Trophoblast cell (in vitro differentiated cells and primary cell): ENCODE results near the gene WTAP.

Source experiments
- DNase-seq, 2 donors: peaks; one replicate each; pipeline ENCODE4 v3.0.0-alpha.2; 2016
- H2AFZ ChIP-seq: 2 replicates; pipeline ENCODE4 v1.6.1; 2013; ENCODE audit warnings: low read length, moderate library complexity, mild to moderate bottlenecking; ENCODE audit not compliant: insufficient read depth, poor library complexity
- H2AK5ac ChIP-seq: 2 replicates; pipeline ENCODE4 v1.6.1; 2013; ENCODE audit warnings: mild to moderate bottlenecking, low read length
- H2BK120ac ChIP-seq: 2 replicates; pipeline ENCODE4 v1.6.1; 2013; ENCODE audit warnings: low read length, mild to moderate bottlenecking, moderate library complexity; ENCODE audit not compliant: insufficient read depth, poor library complexity
- H2BK12ac ChIP-seq: 2 replicates; pipeline ENCODE4 v1.6.1; 2013; ENCODE audit warnings: mild to moderate bottlenecking, low read length, moderate library complexity
- H2BK5ac ChIP-seq: 2 replicates; pipeline ENCODE4 v1.6.1; 2013; ENCODE audit warnings: low read length, low read depth, moderate library complexity, mild to moderate bottlenecking; ENCODE audit not compliant: poor library complexity
- H3K14ac ChIP-seq: 2 replicates; pipeline ENCODE4 v1.6.1; 2013; ENCODE audit warnings: mild to moderate bottlenecking, low read length
- H3K18ac ChIP-seq: 2 replicates; pipeline ENCODE4 v1.6.1; 2013; ENCODE audit warnings: mild to moderate bottlenecking, low read length
- H3K23ac ChIP-seq: 2 replicates; pipeline ENCODE4 v1.6.1; 2013; ENCODE audit warnings: low read length
- H3K27ac ChIP-seq: 2 replicates; pipeline ENCODE4 v1.5.1; 2013; ENCODE audit warnings: low read depth, mild to moderate bottlenecking, inconsistent platforms, low read length, moderate library complexity
- H3K27me3 ChIP-seq: 2 replicates; pipeline ENCODE4 v1.6.1; 2013; ENCODE audit warnings: inconsistent platforms, mild to moderate bottlenecking, low read length, moderate library complexity; ENCODE audit not compliant: insufficient read depth
- H3K36me3 ChIP-seq, 2 experiments: 1 replicate in 1 of 2; 2 replicates in 1 of 2; pipeline ENCODE4 v1.6.1; 2013; ENCODE audit warnings: low read length in 2 of 2, mild to moderate bottlenecking in 2 of 2, moderate library complexity in 1 of 2; ENCODE audit not compliant: insufficient read depth in 2 of 2, control insufficient read depth in 1 of 2
- H3K4ac ChIP-seq: 2 replicates; pipeline ENCODE4 v1.6.1; 2013; ENCODE audit warnings: low read depth, mild to moderate bottlenecking, low read length, moderate library complexity
- H3K4me1 ChIP-seq, 2 experiments: 1 replicate in 1 of 2; 2 replicates in 1 of 2; pipeline ENCODE4 v1.6.1; 2013; ENCODE audit warnings: low read length in 2 of 2, mild to moderate bottlenecking in 2 of 2, moderate library complexity in 1 of 2; ENCODE audit not compliant: insufficient read depth in 2 of 2, control insufficient read depth in 1 of 2
- H3K4me2 ChIP-seq: 2 replicates; pipeline ENCODE4 v1.6.1; 2013; ENCODE audit warnings: inconsistent platforms, mild to moderate bottlenecking, low read length, moderate library complexity
- H3K4me3 ChIP-seq: 2 replicates; pipeline ENCODE4 v1.5.1; 2013; ENCODE audit warnings: mild to moderate bottlenecking, low read depth, low read length, inconsistent platforms
- H3K79me1 ChIP-seq: one replicate; pipeline ENCODE4 v1.6.1; 2013; ENCODE audit warnings: low read length
- H3K79me2 ChIP-seq: 2 replicates; pipeline ENCODE4 v1.6.1; 2013; ENCODE audit warnings: low read length, mild to moderate bottlenecking; ENCODE audit not compliant: control insufficient read depth, insufficient read depth, poor library complexity
- H3K9ac ChIP-seq: 2 replicates; pipeline ENCODE4 v1.6.1; 2013; ENCODE audit warnings: mild to moderate bottlenecking, low read length
- H3K9me3 ChIP-seq: 2 replicates; pipeline ENCODE4 v1.6.1; 2013; ENCODE audit warnings: low read depth, mild to moderate bottlenecking, control low read depth, inconsistent platforms, low read length; ENCODE audit not compliant: insufficient read depth
- H4K12ac ChIP-seq: 2 replicates; pipeline ENCODE4 v1.6.1; 2013; ENCODE audit warnings: low read depth, mild to moderate bottlenecking, low read length, moderate library complexity
- H4K8ac ChIP-seq: 2 replicates; pipeline ENCODE4 v1.6.1; 2013; ENCODE audit warnings: low read depth, mild to moderate bottlenecking, low read length, moderate library complexity
- H4K91ac ChIP-seq: one replicate; pipeline ENCODE4 v1.6.1; 2013; ENCODE audit warnings: low read depth, mild to moderate bottlenecking, low read length, moderate library complexity
- WGBS: extraction: QIAGEN DNeasy Blood & Tissue Kit; methylation state at CpG from one replicate; pipeline ENCODE4 v1.1.7; 2013; ENCODE audit warnings: missing lambda C conversion rate; ENCODE audit not compliant: insufficient read length, insufficient coverage; ENCODE audit errors: extremely low coverage; 5-methylcytosine and 5-hydroxymethylcytosine counted together

The WTAP gene

DNA sequence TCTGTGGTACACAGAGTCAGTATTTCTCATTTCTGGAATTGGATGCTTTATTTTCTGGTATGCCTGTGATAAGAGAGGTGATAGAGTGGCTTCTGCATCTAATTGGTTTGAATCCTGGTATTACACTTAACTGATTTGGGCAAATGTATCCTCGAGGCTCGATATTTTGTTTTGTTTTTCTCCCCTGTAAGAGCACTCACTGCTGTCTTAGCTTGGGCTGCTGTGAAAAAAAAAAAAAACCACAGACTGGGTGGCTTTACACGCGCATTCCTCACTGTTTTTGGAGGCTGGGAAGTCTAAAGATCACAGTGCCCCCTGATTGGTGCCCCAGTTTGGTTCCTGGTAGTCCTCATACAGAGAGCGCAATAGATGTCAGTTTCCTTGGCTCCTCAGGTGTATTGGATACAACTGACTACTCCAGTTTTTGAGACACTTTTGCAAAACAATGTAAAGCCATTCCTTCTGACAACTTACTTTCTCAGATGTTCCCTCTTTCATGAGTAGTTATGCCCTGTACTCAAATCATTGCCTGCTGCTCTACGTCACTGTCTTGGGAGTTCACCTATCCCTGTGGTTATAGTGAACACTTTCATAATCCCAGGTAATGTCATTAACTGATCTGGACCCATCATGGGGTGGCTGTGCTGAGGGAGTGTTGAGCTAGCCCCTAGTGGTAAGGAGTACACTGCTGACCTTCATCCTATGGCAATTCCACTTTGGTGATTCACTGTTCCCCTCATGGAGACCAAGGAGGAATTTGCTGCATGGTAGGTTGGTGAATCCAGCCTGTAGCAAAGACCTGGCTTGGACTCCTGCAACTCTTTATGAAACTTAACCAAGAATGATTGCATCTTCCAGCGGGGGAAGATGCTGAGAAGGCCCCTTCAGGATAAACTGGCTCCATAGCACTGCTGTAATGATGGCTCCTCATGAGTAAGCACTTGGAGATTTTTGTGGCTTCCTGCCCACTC is 31.0 kb downstream of the WTAP start:
- Histone ChIP-seq H2AFZ (no peak overlapping the region), H3K79me1 (peaks cover 20% of the 10 kb centered on the region), H2BK12ac (no peak overlapping the region), H4K8ac (no peak overlapping the region), H2AK5ac (no peak overlapping the region), H3K4me2 (peak overlapping the region; percentile 9), H3K4me1 (peaks cover 17 to 28% of the 10 kb centered on the region in 2 experiments), H3K18ac (no peak overlapping the region), H3K27ac (peak overlapping the region; percentile 26), H3K9ac (no peak overlapping the region), H3K4ac (no peak overlapping the region), H4K91ac (no peak overlapping the region), H4K12ac (no peak overlapping the region), H2BK5ac (no peak overlapping the region), H3K23ac (peak overlapping the region; percentile 41), H3K27me3 (no peaks in the 10 kb centered on the region), H3K4me3 (no peak overlapping the region), H3K9me3 (no peaks in the 10 kb centered on the region), H2BK120ac (no peak overlapping the region), H3K79me2 (peaks cover 14% of the 10 kb centered on the region), H3K36me3 (peaks cover 22 to 38% of the 10 kb centered on the region in 2 experiments), H3K14ac (no peak overlapping the region)
- DNase-seq, result peak in 1 of 2 donors; percentile 26
- no CpG with 5 or more reads among the region's 7 CpGs for WGBS

DNA sequence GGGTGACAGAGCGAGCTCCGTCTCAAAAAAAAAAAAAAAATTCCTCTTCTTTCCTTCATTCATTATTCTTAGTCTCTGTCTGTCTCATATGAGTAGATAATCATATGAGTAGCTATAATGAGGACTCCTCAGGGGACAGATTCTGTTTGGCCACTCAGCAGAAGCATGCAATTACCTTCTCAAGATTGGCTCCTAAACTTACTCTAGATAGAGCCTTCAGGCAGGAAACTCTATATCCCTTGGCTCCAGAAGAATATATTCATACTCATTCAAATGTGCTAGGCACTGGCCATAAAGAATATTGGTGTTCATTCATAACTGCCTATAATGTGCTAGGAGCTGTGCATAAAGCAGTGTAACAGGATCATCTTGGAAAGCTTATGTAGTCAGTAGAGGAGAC is 32.3 kb downstream of the WTAP start:
- no peak overlapping the region for H2BK5ac ChIP-seq
- H3K4me3 ChIP-seq, result no peak overlapping the region
- H3K23ac ChIP-seq, result no peak overlapping the region
- no peak overlapping the region for H2BK120ac ChIP-seq
- no peak overlapping the region for H2AFZ ChIP-seq
- no peaks in the 10 kb centered on the region for H3K9me3 ChIP-seq
- no peak overlapping the region for H3K18ac ChIP-seq
- no peak overlapping the region for H4K8ac ChIP-seq
- WGBS, result no CpG with 5 or more reads among the region's 2 CpGs
- H3K4me2 ChIP-seq, result no peak overlapping the region
- no peak overlapping the region for H2BK12ac ChIP-seq
- no peaks in the 10 kb centered on the region for H3K27me3 ChIP-seq
- H3K36me3 ChIP-seq, result peaks cover 28 to 42% of the 10 kb centered on the region in 2 experiments
- H3K4ac ChIP-seq, result no peak overlapping the region
- no peak for DNase-seq
- H3K27ac ChIP-seq, result peak overlapping the region; percentile 54
- no peak overlapping the region for H4K12ac ChIP-seq
- peaks cover 20% of the 10 kb centered on the region for H3K79me1 ChIP-seq
- no peak overlapping the region for H3K14ac ChIP-seq
- no peak overlapping the region for H2AK5ac ChIP-seq
- peaks cover 18 to 33% of the 10 kb centered on the region in 2 experiments for H3K4me1 ChIP-seq
- no peak overlapping the region for H3K9ac ChIP-seq
- peaks cover 14% of the 10 kb centered on the region for H3K79me2 ChIP-seq
- no peak overlapping the region for H4K91ac ChIP-seq

GRCh38 chr6:159760602-159761057 is 33.3 kb downstream of the WTAP start:
- DNase-seq, result peak; percentile 66 to 87
- no peak overlapping the region for H3K4ac ChIP-seq
- no peak overlapping the region for H2AK5ac ChIP-seq
- H3K27me3 ChIP-seq, result no peaks in the 10 kb centered on the region
- no peak overlapping the region for H4K8ac ChIP-seq
- H3K4me3 ChIP-seq, result no peak overlapping the region
- H3K36me3 ChIP-seq, result peaks cover 24 to 38% of the 10 kb centered on the region in 2 experiments
- no peak overlapping the region for H4K91ac ChIP-seq
- H2BK120ac ChIP-seq, result no peak overlapping the region
- H3K18ac ChIP-seq, result no peak overlapping the region
- H3K79me2 ChIP-seq, result peaks cover 14% of the 10 kb centered on the region
- H2AFZ ChIP-seq, result no peak overlapping the region
- H4K12ac ChIP-seq, result no peak overlapping the region
- no peaks in the 10 kb centered on the region for H3K9me3 ChIP-seq
- H3K14ac ChIP-seq, result no peak overlapping the region
- H3K27ac ChIP-seq, result peak overlapping the region; percentile 94
- H3K9ac ChIP-seq, result no peak overlapping the region
- peak overlapping the region; percentile 42 for H3K4me2 ChIP-seq
- H2BK12ac ChIP-seq, result no peak overlapping the region
- no CpG with 5 or more reads among the region's 3 CpGs for WGBS
- H3K23ac ChIP-seq, result no peak overlapping the region
- H3K4me1 ChIP-seq, result peaks cover 18 to 33% of the 10 kb centered on the region in 2 experiments
- peaks cover 20% of the 10 kb centered on the region for H3K79me1 ChIP-seq
- H2BK5ac ChIP-seq, result peak overlapping the region; percentile 66

- Histone ChIP-seq H3K79me2 (peaks cover 14% of the 10 kb centered on the region), H3K79me1 (peaks cover 20% of the 10 kb centered on the region), H3K4ac (peak overlapping the region; percentile 50), H3K9me3 (no peaks in the 10 kb centered on the region), H3K14ac (peak overlapping the region; percentile 95), H4K91ac (peak overlapping the region; percentile 99), H2BK5ac (peak overlapping the region; percentile 66), H4K8ac (peak overlapping the region; percentile 92), H3K4me2 (peak overlapping the region; percentile 62), H2AK5ac (peak overlapping the region; percentile 99), H4K12ac (peak overlapping the region; percentile 89), H2AFZ (peak overlapping the region; percentile 50), H2BK12ac (no peak overlapping the region), H3K27me3 (no peaks in the 10 kb centered on the region), H3K9ac (peak overlapping the region; percentile 23), H3K36me3 (peaks cover 25 to 39% of the 10 kb centered on the region in 2 experiments), H3K18ac (peak overlapping the region; percentile 92), H3K4me3 (no peak overlapping the region), H2BK120ac (peak overlapping the region; percentile 85), H3K27ac (peak overlapping the region; percentile 94), H3K4me1 (peaks cover 18 to 33% of the 10 kb centered on the region in 2 experiments), H3K23ac (no peak overlapping the region)
- peak; percentile 15 to 58 for DNase-seq
- no CpG with 5 or more reads among the region's 45 CpGs for WGBS
Measured at GRCh38 chr6:159761129-159761872, 34.0 kb downstream of the WTAP start.
